PC-3 (cell line): ENCODE results near the gene GPR137B. TPM values are rescaled to one million over a fixed set of nuclear protein-coding genes. Genes with fewer than 3 reads are reported as not detected.

ENCODE experiments used
- ATAC-seq: fragments of 200-7000 bp; cut with Tn5 transposase; 2 replicates; pipeline ENCODE4 v1.9.1; 2020; ENCODE audit warnings: mild to moderate bottlenecking, moderate library complexity
- BruUV-seq: library from RNA; stranded (reverse); fragments of 400-500 nt; replicated peaks from 2 replicates; lab custom pipeline; 2021; lab: Mats Ljungman, UMichigan
- CTCF ChIA-PET: fragments of 300-600 bp; sonication (Branson Sonifier 250); formaldehyde crosslinking; loops from one replicate; lab custom pipeline; 2022; ENCODE audit warnings: antibody characterized with exemption; lab: Charles Lee
- POLR2A ChIA-PET: fragments of 300-600 bp; sonication (Branson Sonifier 250); formaldehyde crosslinking; loops from one replicate; lab custom pipeline; 2022; ENCODE audit warnings: antibody characterized with exemption; ENCODE audit not compliant: unreplicated experiment; lab: Charles Lee
- DNase-seq: peaks from one replicate; pipeline ENCODE4 v3.0.0-alpha.2; 2015
- H2AFZ ChIP-seq: fragments of 300-600 bp; sonication (generic); 2 replicates; pipeline ENCODE4 v1.6.0; 2016; ENCODE audit warnings: antibody characterized with exemption, low read length
- H3F3A ChIP-seq: fragments of 300-600 bp; sonication (generic); one replicate; pipeline ENCODE4 v1.6.0; 2017; ENCODE audit warnings: antibody characterized with exemption, low read length, control low read depth, mild to moderate bottlenecking; ENCODE audit not compliant: unreplicated experiment
- H3K27ac ChIP-seq: fragments of 300-600 bp; sonication (generic); 2 replicates; pipeline ENCODE4 v1.5.1; 2016; ENCODE audit warnings: mild to moderate bottlenecking, low read length
- H3K27me3 ChIP-seq: fragments of 300-600 bp; sonication (generic); 2 replicates; pipeline ENCODE4 v1.6.1; 2016; ENCODE audit warnings: low read length, mixed read lengths
- H3K36me3 ChIP-seq: fragments of 300-600 bp; sonication (generic); 2 replicates; pipeline ENCODE4 v1.6.1; 2016; ENCODE audit warnings: low read depth, mixed run types, low read length, mixed read lengths
- H3K4me1 ChIP-seq: fragments of 300-600 bp; sonication (generic); 2 replicates; pipeline ENCODE4 v1.5.1; 2016; ENCODE audit warnings: low read length; ENCODE audit not compliant: insufficient read depth
- H3K4me2 ChIP-seq: fragments of 300-600 bp; sonication (generic); 2 replicates; pipeline ENCODE4 v1.6.0; 2016; ENCODE audit warnings: low read length
- H3K4me3 ChIP-seq: fragments of 300-600 bp; sonication (generic); 2 replicates; pipeline ENCODE4 v1.5.1; 2016; ENCODE audit warnings: mild to moderate bottlenecking, low read length, mixed read lengths
- H3K79me2 ChIP-seq: fragments of 300-600 bp; sonication (generic); 2 replicates; pipeline ENCODE4 v1.6.1; 2017; ENCODE audit warnings: low read length, mixed read lengths
- H3K9ac ChIP-seq: fragments of 300-600 bp; sonication (generic); 2 replicates; pipeline ENCODE4 v1.6.0; 2016; ENCODE audit warnings: mild to moderate bottlenecking, low read length
- H3K9me2 ChIP-seq: fragments of 300-600 bp; sonication (generic); replicated peaks from 2 replicates; pipeline ENCODE4 v1.6.1; 2016; ENCODE audit warnings: mixed run types, low read length, mixed read lengths
- H3K9me3 ChIP-seq: fragments of 300-600 bp; sonication (generic); 2 replicates; pipeline ENCODE4 v1.6.1; 2016; ENCODE audit warnings: low read length, mixed read lengths
- H4K20me1 ChIP-seq: fragments of 300-600 bp; sonication (generic); 2 replicates; pipeline ENCODE4 v1.6.1; 2016; ENCODE audit warnings: low read length, mixed read lengths
- EZH2 ChIP-seq: fragments of 300-600 bp; sonication (generic); IDR thresholded peaks from one replicate; pipeline ENCODE4 v1.6.1; 2017; ENCODE audit warnings: antibody characterized with exemption, mild to moderate bottlenecking, low read length; ENCODE audit not compliant: unreplicated experiment
- EZH2phosphoT487 ChIP-seq: fragments of 300-600 bp; sonication (generic); IDR thresholded peaks from 2 replicates; pipeline ENCODE4 v1.6.1; 2018; ENCODE audit warnings: mild to moderate bottlenecking, antibody characterized with exemption, low read length, borderline replicate concordance
- intact Hi-C: fragments of 100-400 bp; cut with micrococcal nuclease; formaldehyde crosslinking; loops from 2 replicates; pipeline ENCODE4 v1.9.0; 2023
- total RNA-seq: library from RNA; depleted of rRNA; stranded (reverse); fragments of >200 nt; gene quantifications from 2 replicates; pipeline ENCODE4 v1.2.3, GENCODE V29; 2014
- TF ChIP-seq, protein P1 (sequence below): fragments of 300-600 bp; sonication (generic); conservative IDR thresholded peaks from 2 replicates; pipeline ENCODE4 v1.5.1; 2017; ENCODE audit warnings: antibody characterized with exemption, low read depth, mild to moderate bottlenecking, low read length

The GPR137B gene
- total RNA-seq, 1 experiment from 2014 or later, result 2.3 TPM

DNA sequence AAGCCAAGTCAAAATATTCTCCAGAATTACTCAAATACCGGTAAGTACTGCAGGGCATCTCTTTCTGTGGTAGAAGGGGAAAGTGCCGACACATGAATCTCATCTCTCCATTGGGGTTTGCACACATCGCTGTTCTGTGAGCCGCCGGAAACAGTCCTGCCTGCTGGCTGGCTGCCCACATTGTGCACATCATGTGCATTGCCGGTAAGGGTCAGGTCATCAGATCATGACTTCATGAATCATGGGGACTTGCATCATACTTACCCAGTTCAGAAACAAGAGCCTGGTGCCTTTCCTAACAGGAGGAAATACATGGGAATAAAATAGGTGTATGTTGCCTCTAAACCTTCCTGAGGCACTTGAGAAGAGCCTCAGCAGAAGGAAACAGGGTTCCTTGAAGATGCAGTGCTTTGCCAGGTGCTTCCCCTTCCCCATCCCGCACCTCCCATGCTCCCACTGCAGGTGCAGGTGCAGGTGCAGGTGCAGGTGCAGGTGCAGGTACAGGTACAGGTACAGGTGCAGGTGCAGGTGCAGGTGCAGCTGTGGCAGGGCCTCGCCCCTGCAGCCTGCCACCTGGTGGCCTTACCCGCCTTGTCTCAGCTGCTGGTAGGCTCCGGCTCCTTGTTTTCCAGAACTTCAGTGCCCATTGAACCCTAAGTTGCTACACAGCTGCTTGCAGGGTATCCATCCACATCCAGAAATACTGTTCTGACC lies 26.5 kb downstream of the GPR137B start:
- ChIA-PET CTCF (no interaction called here), POLR2A (interaction anchor here (0.6 kb wide), 1 partner anchor 197 kb away, joined by 3 read pairs; no protein-coding TSS in a partner anchor)
- Histone ChIP-seq H2AFZ (no peak overlapping the region), H3K4me3 (no peak overlapping the region), H3K79me2 (no peaks in the 10 kb centered on the region), H3K4me2 (no peak overlapping the region), H3K9me3 (no peaks in the 10 kb centered on the region), H3K36me3 (no peaks in the 10 kb centered on the region), H3K4me1 (no peaks in the 10 kb centered on the region), H3F3A (no peaks in the 10 kb centered on the region), H3K9me2 (no peaks in the 10 kb centered on the region), H3K27me3 (no peaks in the 10 kb centered on the region), H3K9ac (no peak overlapping the region), H3K27ac (no peak overlapping the region), H4K20me1 (no peaks in the 10 kb centered on the region)
- ATAC-seq (peak; percentile 33; the same call in 1 of the 2 replicates), DNase-seq (no peak)
- TF ChIP-seq, protein P1, sequence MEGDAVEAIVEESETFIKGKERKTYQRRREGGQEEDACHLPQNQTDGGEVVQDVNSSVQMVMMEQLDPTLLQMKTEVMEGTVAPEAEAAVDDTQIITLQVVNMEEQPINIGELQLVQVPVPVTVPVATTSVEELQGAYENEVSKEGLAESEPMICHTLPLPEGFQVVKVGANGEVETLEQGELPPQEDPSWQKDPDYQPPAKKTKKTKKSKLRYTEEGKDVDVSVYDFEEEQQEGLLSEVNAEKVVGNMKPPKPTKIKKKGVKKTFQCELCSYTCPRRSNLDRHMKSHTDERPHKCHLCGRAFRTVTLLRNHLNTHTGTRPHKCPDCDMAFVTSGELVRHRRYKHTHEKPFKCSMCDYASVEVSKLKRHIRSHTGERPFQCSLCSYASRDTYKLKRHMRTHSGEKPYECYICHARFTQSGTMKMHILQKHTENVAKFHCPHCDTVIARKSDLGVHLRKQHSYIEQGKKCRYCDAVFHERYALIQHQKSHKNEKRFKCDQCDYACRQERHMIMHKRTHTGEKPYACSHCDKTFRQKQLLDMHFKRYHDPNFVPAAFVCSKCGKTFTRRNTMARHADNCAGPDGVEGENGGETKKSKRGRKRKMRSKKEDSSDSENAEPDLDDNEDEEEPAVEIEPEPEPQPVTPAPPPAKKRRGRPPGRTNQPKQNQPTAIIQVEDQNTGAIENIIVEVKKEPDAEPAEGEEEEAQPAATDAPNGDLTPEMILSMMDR, result peak; percentile 47; the same call in 1 of the 2 replicates
- TF ChIP-seq EZH2, result no peak
- TF ChIP-seq EZH2phosphoT487, result no peak
- BruUV-seq, result no TSS peak
- intact Hi-C loops, result no loop called here

DNA sequence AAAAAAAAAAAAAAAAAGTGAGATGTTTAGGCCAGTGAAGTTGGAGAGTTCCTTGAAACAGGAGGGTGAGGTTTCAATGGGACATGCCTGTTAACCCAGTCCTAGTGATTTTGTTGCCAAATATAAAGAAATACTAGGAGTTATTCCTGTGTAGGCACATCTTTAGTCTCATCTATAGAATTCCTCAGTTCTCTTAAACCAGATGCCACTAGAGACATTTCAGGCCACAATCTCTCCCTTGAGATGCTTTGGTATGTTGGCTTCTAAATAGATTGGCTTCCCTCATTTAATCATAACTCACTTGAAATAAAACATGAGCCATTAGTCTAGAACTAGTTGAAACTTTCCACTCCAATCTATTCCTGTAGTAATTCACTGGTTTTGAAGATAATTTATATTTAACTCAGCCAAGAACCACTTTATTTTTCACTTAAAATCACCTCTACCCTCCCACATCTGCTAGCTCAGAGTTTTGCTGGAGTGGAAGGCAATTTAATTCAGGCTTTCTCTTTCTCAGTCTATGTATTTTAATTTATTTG lies 29.8 kb downstream of the GPR137B start:
- Histone ChIP-seq H3F3A (no peaks in the 10 kb centered on the region), H3K27me3 (no peaks in the 10 kb centered on the region), H3K27ac (no peak overlapping the region), H3K36me3 (no peaks in the 10 kb centered on the region), H4K20me1 (no peaks in the 10 kb centered on the region), H3K79me2 (no peaks in the 10 kb centered on the region), H3K4me3 (no peak overlapping the region), H3K9me3 (no peaks in the 10 kb centered on the region), H3K9ac (no peak overlapping the region), H3K4me2 (no peak overlapping the region), H2AFZ (no peak overlapping the region), H3K4me1 (no peaks in the 10 kb centered on the region), H3K9me2 (no peaks in the 10 kb centered on the region)
- intact Hi-C loops, result no loop called here
- no TSS peak for BruUV-seq
- ATAC-seq (no peak), DNase-seq (no peak)
- ChIA-PET POLR2A (no interaction called here), CTCF (no interaction called here)
- TF ChIP-seq, protein P1, result no peak
- TF ChIP-seq EZH2phosphoT487 (no peak), EZH2 (no peak)
